Kidney (tissue), 14 donors: ENCODE data around the gene LIN28A. TPM values are rescaled to one million over a fixed set of nuclear protein-coding genes. Genes with fewer than 3 reads are reported as not detected.

Experiments used
- DNase-seq, 5 donors: peaks; one replicate each; pipeline ENCODE4 v3.0.0-alpha.2; 2013 to 2020
- FAIRE-seq: peaks from 2 replicates; lab custom pipeline; 2012; peaks lifted over from hg19 to GRCh38; lab: Jason Lieb, UNC
- H3K27ac ChIP-seq, 2 donors: one replicate each; pipeline ENCODE4 v1.7.0; 2013; ENCODE audit warnings: low read depth in 2 of 2, low read length in 2 of 2, inconsistent platforms in 1 of 2
- H3K27me3 ChIP-seq: one replicate; pipeline ENCODE4 v1.7.1; 2013; ENCODE audit warnings: low read length, inconsistent platforms; ENCODE audit not compliant: control insufficient read depth, insufficient read depth
- H3K36me3 ChIP-seq, 3 donors: one replicate each; pipeline versions ENCODE4 v1.7.0 to v1.7.1; 2013; ENCODE audit warnings: low read length in 3 of 3, control low read depth in 1 of 3, inconsistent platforms in 1 of 3; ENCODE audit not compliant: insufficient read depth in 3 of 3, control insufficient read depth in 2 of 3
- H3K4me1 ChIP-seq, 3 donors: one replicate each; pipeline versions ENCODE4 v1.7.0 to v1.7.1; 2013; ENCODE audit warnings: low read length in 3 of 3, inconsistent platforms in 1 of 3, low read depth in 1 of 3; ENCODE audit not compliant: control insufficient read depth in 2 of 3, insufficient read depth in 2 of 3
- H3K4me3 ChIP-seq, 3 donors: one replicate each; pipeline versions ENCODE4 v1.7.0 to v1.8.1; 2013; ENCODE audit warnings: low read length in 3 of 3, control low read depth in 1 of 3, inconsistent platforms in 1 of 3
- H3K9ac ChIP-seq, 3 donors: one replicate each; pipeline versions ENCODE4 v1.7.0 to v1.7.1; 2013; ENCODE audit warnings: low read length in 3 of 3, control low read depth in 1 of 3, inconsistent platforms in 1 of 3
- H3K9me3 ChIP-seq, 3 donors: one replicate each; pipeline versions ENCODE4 v1.7.0 to v1.7.1; 2013; ENCODE audit warnings: low read length in 3 of 3, control low read depth in 1 of 3, inconsistent platforms in 1 of 3; ENCODE audit not compliant: control insufficient read depth in 2 of 3, insufficient read depth in 1 of 3
- CTCF ChIP-seq: IDR thresholded peaks from 3 replicates; pipeline ENCODE4 v1.5.1; 2012; ENCODE audit warnings: mild to moderate bottlenecking, moderate library complexity, borderline replicate concordance; ENCODE audit not compliant: insufficient read depth; ENCODE audit errors: extremely low read depth
- intact Hi-C: fragments of 100-400 bp; cut with DNase I; formaldehyde crosslinking; loops from one replicate; pipeline ENCODE4 v1.11.1; 2022
- polyA plus RNA-seq: library from polyadenylated mRNA; stranded (reverse); fragments of 350-450 nt; fragmentation: Illumina TruSeq; extraction: RNeasy Lipid Tissue Mini Kit (QIAGEN cat#74804); gene quantifications from one replicate; pipeline ENCODE4 v1.2.3, GENCODE V29; 2014; ENCODE audit warnings: low read depth, low replicate concordance; ENCODE audit not compliant: insufficient read depth
- total RNA-seq: library from RNA; stranded (reverse); fragmentation: NEBNext Ultra II Directional; extraction: Animal tissue kit (Norgen Biotek cat#: 25700); gene quantifications from one replicate; pipeline ENCODE4 v1.2.1, GENCODE V29; 2021
- donor health status: control.
- donor health status: control.
- donor health status: control.
- donor health status: control.
- donor health status: control.
- donor health status: DM: yes; HTN: yes; CAD: no.
- donor health status: Normal renal cell carcinoma (clear cell type).

Gene LIN28A
- total and polyA plus RNA-seq, 2 donors from 2014 or later: not detected

- H3K4me1 ChIP-seq: no peaks in the 10 kb centered on the region
- no peak overlapping the region for H3K4me3 ChIP-seq
- H3K27me3 ChIP-seq: no peaks in the 10 kb centered on the region
- no peak for TF ChIP-seq CTCF
- intact Hi-C loops: no loop called here
- no peak overlapping the region for H3K9ac ChIP-seq
- no peaks in the 10 kb centered on the region for H3K9me3 ChIP-seq
- DNase-seq: no peak
- peaks cover 2 to 24% (median 4%) of the 10 kb centered on the region in 3 donors for H3K36me3 ChIP-seq
- no peak for FAIRE-seq
- no peak overlapping the region for H3K27ac ChIP-seq
Measured at GRCh38 chr1:26452459-26453183, 42.0 kb downstream of the LIN28A start.

- no peak for DNase-seq
- Histone ChIP-seq H3K9me3 (no peaks in the 10 kb centered on the region), H3K27ac (no peak overlapping the region), H3K4me1 (no peaks in the 10 kb centered on the region), H3K27me3 (no peaks in the 10 kb centered on the region), H3K36me3 (peaks cover 0 to 32% (median 16%) of the 10 kb centered on the region in 3 donors), H3K4me3 (no peak overlapping the region), H3K9ac (no peak overlapping the region)
- FAIRE-seq: no peak
- TF ChIP-seq CTCF: no peak
- intact Hi-C loops: no loop called here
Measured at GRCh38 chr1:26459148-26459547, 48.5 kb downstream of the LIN28A start.

GRCh38 chr1:26459573-26460031, 49.0 kb downstream of the LIN28A start:
- no peaks in the 10 kb centered on the region for H3K9me3 ChIP-seq

More at GRCh38 chr1:26459573-26460031, 49.0 kb downstream of the LIN28A start:
- no peak for FAIRE-seq
- intact Hi-C loops: no loop called here
- no peak overlapping the region for H3K27ac ChIP-seq
- H3K36me3 ChIP-seq: peaks cover 0 to 32% (median 16%) of the 10 kb centered on the region in 3 donors
- no peak for DNase-seq
- no peaks in the 10 kb centered on the region for H3K27me3 ChIP-seq
- H3K9ac ChIP-seq: no peak overlapping the region
- TF ChIP-seq CTCF: no peak
- H3K4me3 ChIP-seq: no peak overlapping the region
- no peaks in the 10 kb centered on the region for H3K4me1 ChIP-seq
